ENCODE measurements around the gene SWT1. TPM values are rescaled to one million over a fixed set of nuclear protein-coding genes. Genes with fewer than 3 reads are reported as not detected.

Gene SWT1
- total RNA-seq, result 6.9 TPM

- H3K4me1 ChIP-seq, result peaks cover 41% of the 10 kb centered on the region
- peak within 1 kb of the TSS; percentile 99 for H3K27ac ChIP-seq
- TF ChIP-seq POLR2A (IDR thresholded peaks at IDR 0.05), result peak; percentile 62 to 98
- peak; percentile 98 to 100 for TF ChIP-seq POLR2AphosphoS5 (IDR thresholded peaks at IDR 0.05; ENCODE audit: insufficient read depth in 1 of 2, low read depth in 1 of 2)
- no peak for TF ChIP-seq CTCF (IDR thresholded peaks at IDR 0.05)
- peak within 1 kb of the TSS; percentile 96 to 98 for H3K4me3 ChIP-seq
- intact Hi-C loops (cut with DNase I), result loop anchor here (10.0 kb wide), 1 partner anchor 772 kb away; the partner anchor contains the start of gene C1orf21
- H3K36me3 ChIP-seq, result peaks cover 0 to 7% of the 10 kb centered on the region in 2 donors
- no peaks in the 10 kb centered on the region for H3K9me3 ChIP-seq
- H3K27me3 ChIP-seq, result no peaks in the 10 kb centered on the region
- peak; percentile 99 to 100 for DNase-seq (ENCODE audit: extremely low spot score in 2 of 2)
These were observed at the start of gene SWT1, which contains the start of gene TRMT1L for GRCh38 chr1:185156854-185157598. Gene SWT1, plus strand, starts transcription at chr1:185157167. Its CDS starts 3,675 bp downstream, at chr1:185160842. Gene TRMT1L, minus strand, starts transcription at chr1:185156953. Its CDS starts 241 bp downstream, at chr1:185156712.

GRCh38 chr1:185108321-185108720 is 48.6 kb upstream of the SWT1 start:
- Histone ChIP-seq H3K27me3 (no peaks in the 10 kb centered on the region), H3K27ac (no peak overlapping the region), H3K36me3 (peaks cover 0 to 4% of the 10 kb centered on the region in 2 donors), H3K9me3 (peaks cover 7% of the 10 kb centered on the region), H3K4me1 (no peaks in the 10 kb centered on the region), H3K4me3 (no peak overlapping the region)
- TF ChIP-seq CTCF (IDR thresholded peaks at IDR 0.05) (no peak), POLR2A (IDR thresholded peaks at IDR 0.05) (no peak), POLR2AphosphoS5 (IDR thresholded peaks at IDR 0.05; ENCODE audit: insufficient read depth in 1 of 2, low read depth in 1 of 2) (no peak)
- intact Hi-C loops (cut with DNase I), result no loop called here
- no peak for DNase-seq (ENCODE audit: extremely low spot score in 2 of 2)

- H3K4me3 ChIP-seq, result no peak overlapping the region
- no peak for TF ChIP-seq POLR2AphosphoS5 (IDR thresholded peaks at IDR 0.05; ENCODE audit: insufficient read depth in 1 of 2, low read depth in 1 of 2)
- no peak for TF ChIP-seq CTCF (IDR thresholded peaks at IDR 0.05)
- TF ChIP-seq POLR2A (IDR thresholded peaks at IDR 0.05), result no peak
- H3K9me3 ChIP-seq, result peaks cover 7% of the 10 kb centered on the region
- no peaks in the 10 kb centered on the region for H3K4me1 ChIP-seq
- no peak for DNase-seq (ENCODE audit: extremely low spot score in 2 of 2)
- no peaks in the 10 kb centered on the region for H3K36me3 ChIP-seq
- intact Hi-C loops (cut with DNase I), result no loop called here
- no peaks in the 10 kb centered on the region for H3K27me3 ChIP-seq
- no peak overlapping the region for H3K27ac ChIP-seq
These were observed 46.8 kb upstream of the SWT1 start for GRCh38 chr1:185110145-185110544.

GRCh38 chr1:185111873-185112272 is 45.1 kb upstream of the SWT1 start:
- intact Hi-C loops (cut with DNase I), result no loop called here

More at GRCh38 chr1:185111873-185112272, 45.1 kb upstream of the SWT1 start:
- peaks cover 7% of the 10 kb centered on the region for H3K9me3 ChIP-seq
- no peaks in the 10 kb centered on the region for H3K27me3 ChIP-seq
- TF ChIP-seq CTCF (IDR thresholded peaks at IDR 0.05), result no peak
- H3K4me3 ChIP-seq, result no peak overlapping the region
- H3K4me1 ChIP-seq, result no peaks in the 10 kb centered on the region
- H3K36me3 ChIP-seq, result no peaks in the 10 kb centered on the region
- no peak for DNase-seq (ENCODE audit: extremely low spot score in 2 of 2)
- no peak overlapping the region for H3K27ac ChIP-seq

Measured in vagina (tissue), 2 donors.